NB4 (cell line): ENCODE measurements around the gene MYCBP.

ENCODE experiments used
- CTCF ChIP-seq: IDR thresholded peaks from one replicate; pipeline ENCODE4 v1.5.1; 2012; ENCODE audit warnings: low read depth, low read length
- MAX ChIP-seq: IDR thresholded peaks from 2 replicates; pipeline ENCODE4 v1.6.1; 2011; ENCODE audit warnings: low read depth, low read length
- MYC ChIP-seq: IDR thresholded peaks from 2 replicates; pipeline ENCODE4 v1.6.1; 2011; ENCODE audit warnings: low read depth, low read length
- POLR2A ChIP-seq: IDR thresholded peaks from 2 replicates; pipeline ENCODE4 v1.6.1; 2011; ENCODE audit warnings: mild to moderate bottlenecking; ENCODE audit not compliant: insufficient read length; ENCODE audit errors: extremely low read depth

- TF ChIP-seq CTCF = no peak
- no peak for TF ChIP-seq POLR2A
- no peak for TF ChIP-seq MAX
- no peak for TF ChIP-seq MYC
Measured at GRCh38 chr1:38899560-38899959, 26.4 kb upstream of the MYCBP start.
